HEK293 (cell line): Measurements from ENCODE around the gene MN1.

Experiments
- CTCF ChIA-PET: fragments of 350-600 bp; formaldehyde crosslinking; extraction: SDS; loops from one replicate; lab custom pipeline; 2021; ENCODE audit warnings: antibody characterized with exemption; lab: Yijun Ruan, JAX
- POLR2A ChIA-PET: fragments of 300-600 bp; formaldehyde crosslinking; extraction: SDS; loops from one replicate; lab custom pipeline; 2020; ENCODE audit warnings: antibody characterized with exemption, inconsistent platforms; lab: Yijun Ruan, JAX
- H3K27ac ChIP-seq: fragments of 200-500 bp; sonication (Bioruptor generic); 2 replicates; pipeline ENCODE4 v1.5.1; 2014; ENCODE audit warnings: low read depth, low read length, control low read depth, inconsistent platforms; ENCODE audit errors: extremely low read depth
- H3K36me3 ChIP-seq, 2 experiments: fragments of 200-500 bp in 1 of 2; sonication (Bioruptor generic) in 1 of 2; 1 replicate in 1 of 2; 2 replicates in 1 of 2; pipeline ENCODE4 v1.5.1; 2014 to 2017; ENCODE audit warnings: inconsistent platforms in 2 of 2, low read length in 2 of 2; ENCODE audit not compliant: control insufficient read depth in 2 of 2, insufficient read depth in 1 of 2
- H3K4me1 ChIP-seq: fragments of 200-500 bp; sonication (Bioruptor generic); 2 replicates; pipeline ENCODE4 v1.5.1; 2014; ENCODE audit warnings: mild to moderate bottlenecking, low read length, inconsistent platforms; ENCODE audit not compliant: control insufficient read depth, insufficient read depth
- H3K4me3 ChIP-seq: 2 replicates; pipeline ENCODE4 v1.5.1; 2011; ENCODE audit warnings: low read depth, mild to moderate bottlenecking, control low read depth, low read length, moderate library complexity
- H3K9me3 ChIP-seq: fragments of 200-500 bp; sonication (Bioruptor generic); 2 replicates; pipeline ENCODE4 v1.5.1; 2014; ENCODE audit warnings: low read depth, low read length, inconsistent platforms; ENCODE audit not compliant: control insufficient read depth, insufficient read depth
- HOXD13 ChIP-seq: sonication (generic); formaldehyde crosslinking; IDR thresholded peaks from 2 replicates; pipeline ENCODE4 v1.8.0; 2022; ENCODE audit warnings: missing genetic modification reagents, borderline replicate concordance
- IKZF3 ChIP-seq: fragments of 450-650 bp; IDR thresholded peaks from 2 replicates; pipeline ENCODE4 v1.5.0; 2018; ENCODE audit warnings: missing biosample characterization, mild to moderate bottlenecking, missing genetic modification characterization, moderate library complexity
- KLF16 ChIP-seq: fragments of 450-650 bp; formaldehyde crosslinking; IDR thresholded peaks from 2 replicates; pipeline ENCODE4 v1.5.1; 2017; ENCODE audit warnings: missing biosample characterization, missing genetic modification characterization
- ZNF132 ChIP-seq: fragments of 450-650 bp; formaldehyde crosslinking; IDR thresholded peaks from 2 replicates; pipeline ENCODE4 v1.5.1; 2017; ENCODE audit warnings: missing biosample characterization, missing genetic modification characterization, borderline replicate concordance
- ZNF138 ChIP-seq: fragments of 450-650 bp; formaldehyde crosslinking; IDR thresholded peaks from 2 replicates; pipeline ENCODE4 v1.5.1; 2016; ENCODE audit warnings: missing biosample characterization, missing genetic modification characterization, borderline replicate concordance
- ZNF146 ChIP-seq: fragments of 450-650 bp; formaldehyde crosslinking; IDR thresholded peaks from 2 replicates; pipeline ENCODE4 v1.5.1; 2016; ENCODE audit warnings: missing biosample characterization, missing genetic modification characterization
- ZNF202 ChIP-seq: fragments of 450-650 bp; formaldehyde crosslinking; IDR thresholded peaks from 2 replicates; pipeline ENCODE4 v1.5.1; 2016; ENCODE audit warnings: missing biosample characterization, missing genetic modification characterization, borderline replicate concordance
- ZNF416 ChIP-seq: fragments of 450-650 bp; formaldehyde crosslinking; IDR thresholded peaks from 2 replicates; pipeline ENCODE4 v1.5.1; 2016; ENCODE audit warnings: missing biosample characterization, missing genetic modification characterization
- ZNF544 ChIP-seq: fragments of 450-650 bp; formaldehyde crosslinking; IDR thresholded peaks from 2 replicates; pipeline ENCODE4 v1.5.0; 2017; ENCODE audit warnings: missing biosample characterization, missing genetic modification characterization
- ZNF768 ChIP-seq: fragments of 450-650 bp; formaldehyde crosslinking; IDR thresholded peaks from 2 replicates; pipeline ENCODE4 v1.5.1; 2018; ENCODE audit warnings: missing biosample characterization, mild to moderate bottlenecking, missing genetic modification characterization
- ZNF777 ChIP-seq: fragments of 450-650 bp; formaldehyde crosslinking; IDR thresholded peaks from 2 replicates; pipeline ENCODE4 v1.5.1; 2017; ENCODE audit warnings: missing biosample characterization, missing genetic modification characterization, borderline replicate concordance
- ZSCAN16 ChIP-seq: fragments of 450-650 bp; formaldehyde crosslinking; IDR thresholded peaks from 2 replicates; pipeline ENCODE4 v1.5.1; 2016; ENCODE audit warnings: missing biosample characterization, missing genetic modification characterization
- ZSCAN23 ChIP-seq: fragments of 450-650 bp; formaldehyde crosslinking; IDR thresholded peaks from 2 replicates; pipeline ENCODE4 v1.5.1; 2016; ENCODE audit warnings: missing biosample characterization, missing genetic modification characterization
- TF ChIP-seq, protein P1 (sequence below): fragments of 450-650 bp; formaldehyde crosslinking; IDR thresholded peaks from 2 replicates; pipeline ENCODE4 v1.5.1; 2017; ENCODE audit warnings: missing biosample characterization, missing genetic modification characterization
- TF ChIP-seq, protein P2 (sequence below): fragments of 450-650 bp; formaldehyde crosslinking; IDR thresholded peaks from 2 replicates; pipeline ENCODE4 v1.5.1; 2016; ENCODE audit warnings: missing biosample characterization, missing genetic modification characterization, low read depth
- TF ChIP-seq, protein P3 (sequence below): fragments of 450-650 bp; formaldehyde crosslinking; IDR thresholded peaks from 2 replicates; pipeline ENCODE4 v1.5.1; 2016; ENCODE audit warnings: missing biosample characterization, missing genetic modification characterization
- TF ChIP-seq, protein P4 (sequence below): fragments of 450-650 bp; formaldehyde crosslinking; IDR thresholded peaks from 2 replicates; pipeline ENCODE4 v1.5.1; 2016; ENCODE audit warnings: missing biosample characterization, missing genetic modification characterization

The MN1 gene

DNA sequence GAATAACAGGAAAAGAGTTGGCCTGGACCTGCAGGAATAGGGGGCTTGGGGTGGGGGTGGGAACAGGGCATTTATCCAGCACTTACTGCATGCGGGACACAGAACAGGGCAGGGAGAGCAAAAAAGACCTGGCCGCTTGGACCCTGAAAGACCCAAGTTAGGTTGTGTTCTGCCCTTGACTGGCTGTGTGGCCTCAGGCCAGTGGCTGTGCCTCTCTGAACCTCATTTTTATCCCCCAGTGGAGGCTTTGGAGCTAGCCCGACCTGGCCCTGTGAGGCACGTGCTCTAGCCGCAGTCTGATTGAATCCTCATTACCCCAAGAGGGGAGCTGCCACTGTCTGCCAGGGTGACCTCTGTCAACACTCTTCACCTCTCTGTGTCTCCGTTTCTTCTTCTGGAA is 68.7 kb downstream of the MN1 start:
- 0 out of 2 replicates have a peak, but pooled peaks have one; percentile 41 for TF ChIP-seq ZNF768 (tag by site-specific recombination)
- no peak for TF ChIP-seq ZNF544
- Histone ChIP-seq H3K27ac (no peak overlapping the region), H3K4me1 (no peaks in the 10 kb centered on the region), H3K36me3 (no peaks in the 10 kb centered on the region), H3K9me3 (no peaks in the 10 kb centered on the region; the same call in 1 of the 2 replicates), H3K4me3 (no peak overlapping the region)
- ChIA-PET CTCF (interaction anchor here (0.8 to 1.6 kb wide), 2 partner anchors 9 to 72 kb away, joined by 3 to 6 read pairs; no protein-coding TSS in a partner anchor), POLR2A (interaction anchor here (0.6 kb wide), 1 partner anchor 311 kb away, joined by 4 read pairs; no protein-coding TSS in a partner anchor)

DNA sequence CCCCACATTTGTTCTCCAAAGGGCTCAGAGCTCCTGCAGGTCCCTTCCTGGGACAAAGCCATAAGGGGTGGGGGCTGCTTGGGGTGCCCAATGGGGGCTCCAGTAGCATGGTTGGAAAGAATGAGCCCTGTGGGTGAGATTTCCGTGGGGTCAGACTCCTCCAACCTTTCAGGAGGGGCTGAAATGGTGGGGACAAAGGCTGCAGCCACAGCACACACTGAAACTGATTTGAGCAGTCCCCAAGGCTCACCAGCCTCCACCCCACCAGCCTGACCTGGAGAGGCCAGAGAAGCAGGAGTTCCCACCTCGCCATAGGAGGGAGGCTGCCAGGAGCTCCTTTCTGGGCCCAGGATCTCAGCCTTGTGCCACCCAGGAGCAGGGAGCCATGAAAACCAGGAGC is 69.2 kb downstream of the MN1 start:
- POLR2A ChIA-PET: no interaction called here
- CTCF ChIA-PET: interaction anchor here (0.8 to 1.6 kb wide), 2 partner anchors 9 to 72 kb away, joined by 3 to 6 read pairs; no protein-coding TSS in a partner anchor
- TF ChIP-seq, protein P1, sequence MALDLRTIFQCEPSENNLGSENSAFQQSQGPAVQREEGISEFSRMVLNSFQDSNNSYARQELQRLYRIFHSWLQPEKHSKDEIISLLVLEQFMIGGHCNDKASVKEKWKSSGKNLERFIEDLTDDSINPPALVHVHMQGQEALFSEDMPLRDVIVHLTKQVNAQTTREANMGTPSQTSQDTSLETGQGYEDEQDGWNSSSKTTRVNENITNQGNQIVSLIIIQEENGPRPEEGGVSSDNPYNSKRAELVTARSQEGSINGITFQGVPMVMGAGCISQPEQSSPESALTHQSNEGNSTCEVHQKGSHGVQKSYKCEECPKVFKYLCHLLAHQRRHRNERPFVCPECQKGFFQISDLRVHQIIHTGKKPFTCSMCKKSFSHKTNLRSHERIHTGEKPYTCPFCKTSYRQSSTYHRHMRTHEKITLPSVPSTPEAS (tag by site-specific recombination): no peak
- TF ChIP-seq ZNF416: no peak
- no peak for TF ChIP-seq KLF16 (tag by site-specific recombination)
- TF ChIP-seq, protein P2, sequence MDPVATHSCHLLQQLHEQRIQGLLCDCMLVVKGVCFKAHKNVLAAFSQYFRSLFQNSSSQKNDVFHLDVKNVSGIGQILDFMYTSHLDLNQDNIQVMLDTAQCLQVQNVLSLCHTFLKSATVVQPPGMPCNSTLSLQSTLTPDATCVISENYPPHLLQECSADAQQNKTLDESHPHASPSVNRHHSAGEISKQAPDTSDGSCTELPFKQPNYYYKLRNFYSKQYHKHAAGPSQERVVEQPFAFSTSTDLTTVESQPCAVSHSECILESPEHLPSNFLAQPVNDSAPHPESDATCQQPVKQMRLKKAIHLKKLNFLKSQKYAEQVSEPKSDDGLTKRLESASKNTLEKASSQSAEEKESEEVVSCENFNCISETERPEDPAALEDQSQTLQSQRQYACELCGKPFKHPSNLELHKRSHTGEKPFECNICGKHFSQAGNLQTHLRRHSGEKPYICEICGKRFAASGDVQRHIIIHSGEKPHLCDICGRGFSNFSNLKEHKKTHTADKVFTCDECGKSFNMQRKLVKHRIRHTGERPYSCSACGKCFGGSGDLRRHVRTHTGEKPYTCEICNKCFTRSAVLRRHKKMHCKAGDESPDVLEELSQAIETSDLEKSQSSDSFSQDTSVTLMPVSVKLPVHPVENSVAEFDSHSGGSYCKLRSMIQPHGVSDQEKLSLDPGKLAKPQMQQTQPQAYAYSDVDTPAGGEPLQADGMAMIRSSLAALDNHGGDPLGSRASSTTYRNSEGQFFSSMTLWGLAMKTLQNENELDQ (tag by site-specific recombination): no peak
- TF ChIP-seq HOXD13 (CRISPR knock-in tag): no peak
- no peak for TF ChIP-seq ZNF138 (tag by site-specific recombination)
- TF ChIP-seq, protein P3, sequence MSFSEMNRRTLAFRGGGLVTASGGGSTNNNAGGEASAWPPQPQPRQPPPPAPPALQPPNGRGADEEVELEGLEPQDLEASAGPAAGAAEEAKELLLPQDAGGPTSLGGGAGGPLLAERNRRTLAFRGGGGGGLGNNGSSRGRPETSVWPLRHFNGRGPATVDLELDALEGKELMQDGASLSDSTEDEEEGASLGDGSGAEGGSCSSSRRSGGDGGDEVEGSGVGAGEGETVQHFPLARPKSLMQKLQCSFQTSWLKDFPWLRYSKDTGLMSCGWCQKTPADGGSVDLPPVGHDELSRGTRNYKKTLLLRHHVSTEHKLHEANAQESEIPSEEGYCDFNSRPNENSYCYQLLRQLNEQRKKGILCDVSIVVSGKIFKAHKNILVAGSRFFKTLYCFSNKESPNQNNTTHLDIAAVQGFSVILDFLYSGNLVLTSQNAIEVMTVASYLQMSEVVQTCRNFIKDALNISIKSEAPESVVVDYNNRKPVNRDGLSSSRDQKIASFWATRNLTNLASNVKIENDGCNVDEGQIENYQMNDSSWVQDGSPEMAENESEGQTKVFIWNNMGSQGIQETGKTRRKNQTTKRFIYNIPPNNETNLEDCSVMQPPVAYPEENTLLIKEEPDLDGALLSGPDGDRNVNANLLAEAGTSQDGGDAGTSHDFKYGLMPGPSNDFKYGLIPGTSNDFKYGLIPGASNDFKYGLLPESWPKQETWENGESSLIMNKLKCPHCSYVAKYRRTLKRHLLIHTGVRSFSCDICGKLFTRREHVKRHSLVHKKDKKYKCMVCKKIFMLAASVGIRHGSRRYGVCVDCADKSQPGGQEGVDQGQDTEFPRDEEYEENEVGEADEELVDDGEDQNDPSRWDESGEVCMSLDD (tag by site-specific recombination): no peak
- TF ChIP-seq, protein P4, sequence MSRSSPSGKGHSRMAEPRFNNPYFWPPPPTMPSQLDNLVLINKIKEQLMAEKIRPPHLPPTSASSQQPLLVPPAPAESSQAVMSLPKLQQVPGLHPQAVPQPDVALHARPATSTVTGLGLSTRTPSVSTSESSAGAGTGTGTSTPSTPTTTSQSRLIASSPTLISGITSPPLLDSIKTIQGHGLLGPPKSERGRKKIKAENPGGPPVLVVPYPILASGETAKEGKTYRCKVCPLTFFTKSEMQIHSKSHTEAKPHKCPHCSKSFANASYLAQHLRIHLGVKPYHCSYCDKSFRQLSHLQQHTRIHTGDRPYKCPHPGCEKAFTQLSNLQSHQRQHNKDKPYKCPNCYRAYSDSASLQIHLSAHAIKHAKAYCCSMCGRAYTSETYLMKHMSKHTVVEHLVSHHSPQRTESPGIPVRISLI (tag by site-specific recombination): no peak
- TF ChIP-seq IKZF3 (tag by site-specific recombination): no peak
- no peak for TF ChIP-seq ZSCAN23
- no peak for TF ChIP-seq ZNF146
- TF ChIP-seq ZSCAN16 (tag by site-specific recombination): no peak
- TF ChIP-seq ZNF777: no peak
- no peak for TF ChIP-seq ZNF132 (tag by site-specific recombination)
- no peak for TF ChIP-seq ZNF202 (tag by site-specific recombination)
- TF ChIP-seq, all 188 proteins: peak for 0
- H3K27ac ChIP-seq: no peak overlapping the region
- H3K36me3 ChIP-seq: no peaks in the 10 kb centered on the region
- no peaks in the 10 kb centered on the region for H3K4me1 ChIP-seq
- no peak overlapping the region for H3K4me3 ChIP-seq
- no peaks in the 10 kb centered on the region; the same call in 1 of the 2 replicates for H3K9me3 ChIP-seq
